ENCODE results near the gene CEACAM18.
"Not testable (repeated sequence)": the region's sequence is repeated elsewhere in the genome, so short reads cannot be mapped to it uniquely, and the experiment has no call there.

Gene CEACAM18

GRCh38 chr19:51462681-51463080, 15.7 kb upstream of the CEACAM18 start:
- no peak for TF ChIP-seq CTCF (IDR thresholded peaks at IDR 0.05; ENCODE audit: insufficient read depth, missing control alignments)
- FAIRE-seq (no peak), DNase-seq (ENCODE audit: insufficient read length, low spot score) (no peak)

- DNase-seq (ENCODE audit: insufficient read length, low spot score); FAIRE-seq: not testable (repeated sequence)
Observed at GRCh38 chr19:51463976-51464581, 14.3 kb upstream of the CEACAM18 start.

GRCh38 chr19:51466723-51467122, 11.6 kb upstream of the CEACAM18 start:
- FAIRE-seq: no peak
- no peak for DNase-seq (ENCODE audit: insufficient read length, low spot score)
- no peak for TF ChIP-seq CTCF (IDR thresholded peaks at IDR 0.05; ENCODE audit: insufficient read depth, missing control alignments)

GRCh38 chr19:51467864-51468544, 10.3 kb upstream of the CEACAM18 start:
- FAIRE-seq (no peak), DNase-seq (ENCODE audit: insufficient read length, low spot score) (no peak)
- TF ChIP-seq CTCF (IDR thresholded peaks at IDR 0.05; ENCODE audit: insufficient read depth, missing control alignments): no peak

GRCh38 chr19:51468545-51468920, 9.8 kb upstream of the CEACAM18 start:
- no peak for FAIRE-seq
- DNase-seq (ENCODE audit: insufficient read length, low spot score): no peak
- TF ChIP-seq CTCF (IDR thresholded peaks at IDR 0.05; ENCODE audit: insufficient read depth, missing control alignments): no peak

- FAIRE-seq (no peak), DNase-seq (ENCODE audit: insufficient read length, low spot score) (no peak)
- TF ChIP-seq CTCF (IDR thresholded peaks at IDR 0.05; ENCODE audit: insufficient read depth, missing control alignments): no peak
Observed at GRCh38 chr19:51469162-51469561, 9.2 kb upstream of the CEACAM18 start.

- FAIRE-seq: no peak
- DNase-seq (ENCODE audit: insufficient read length, low spot score): no peak
- TF ChIP-seq CTCF (IDR thresholded peaks at IDR 0.05; ENCODE audit: insufficient read depth, missing control alignments): no peak
Observed at GRCh38 chr19:51469629-51470028, 8.7 kb upstream of the CEACAM18 start.

All from D721Med (cell line).